ENCODE measurements around the gene NRIP2.

- TF ChIP-seq CTCF (IDR thresholded peaks at IDR 0.05) (no peak), POLR2A (IDR thresholded peaks at IDR 0.05) (no peak)
Measured at GRCh38 chr12:2800046-2800570, 34.7 kb downstream of the NRIP2 start.

All from testis (tissue), 2 donors.